ENCODE measurements around the gene NXF1. TPM values are rescaled to one million over a fixed set of nuclear protein-coding genes. Genes with fewer than 3 reads are reported as not detected.

NXF1 gene
- total RNA-seq, 1 experiment from 2014 or later, result 69.0 TPM

- Histone ChIP-seq H2BK120ac (ENCODE audit: low read depth, low read length, poor library complexity, severe bottlenecking) (no peak overlapping the region), H2BK15ac (ENCODE audit: low read depth, low read length) (no peak overlapping the region), H4K5ac (ENCODE audit: insufficient read length, low read depth, low read length) (no peak overlapping the region), H4K91ac (ENCODE audit: insufficient read length, low read depth, low read length) (no peak overlapping the region), H3K18ac (ENCODE audit: insufficient read length, low read depth, low read length) (no peak overlapping the region), H3K14ac (ENCODE audit: insufficient read depth, low read length) (no peak overlapping the region), H3T11ph (ENCODE audit: low read length) (no peak overlapping the region), H3K4me2 (ENCODE audit: insufficient read depth, insufficient read length, low read length) (peak overlapping the region; percentile 98), H3K9ac (ENCODE audit: extremely low read depth, insufficient read length, low read length) (peak overlapping the region; percentile 96), H2BK12ac (ENCODE audit: insufficient read length, low read depth, low read length) (no peak overlapping the region), H3K79me1 (ENCODE audit: insufficient read depth, low read depth, low read length, poor library complexity, severe bottlenecking) (no peaks in the 10 kb centered on the region), H3K9me3 (ENCODE audit: control insufficient read depth, low read depth, low read length) (no peaks in the 10 kb centered on the region), H3K23ac (ENCODE audit: insufficient read length, low read depth, low read length) (no peak overlapping the region), H3K4me1 (ENCODE audit: insufficient read depth, low read length) (no peaks in the 10 kb centered on the region; the same call in 1 of the 2 replicates), H3K27me3 (ENCODE audit: insufficient read depth, low read length) (no peaks in the 10 kb centered on the region), H3K27ac (ENCODE audit: insufficient read length, low read depth, low read length) (peak overlapping the region; percentile 58), H2BK20ac (ENCODE audit: low read depth, low read length, poor library complexity, severe bottlenecking) (no peak overlapping the region), H2AFZ (ENCODE audit: low read length) (no peak overlapping the region), H4K8ac (replicated peaks; ENCODE audit: insufficient read length, low read depth, low read length) (no peak overlapping the region), H4K20me1 (ENCODE audit: control insufficient read depth, insufficient read depth, insufficient read length) (no peaks in the 10 kb centered on the region), H2BK5ac (ENCODE audit: insufficient read length, low read length) (no peak overlapping the region), H3K56ac (ENCODE audit: insufficient read length, low read depth, low read length) (no peak overlapping the region), H3K4ac (ENCODE audit: low read depth, low read length) (no peak overlapping the region), H3K23me2 (ENCODE audit: insufficient read length, low read depth, low read length, poor library complexity, severe bottlenecking) (peaks cover 20% of the 10 kb centered on the region), H2AK5ac (ENCODE audit: insufficient read length, low read length) (no peak overlapping the region), H3K79me2 (ENCODE audit: insufficient read depth, low read length) (peaks cover 50% of the 10 kb centered on the region)
- Mint-ChIP-seq H3K27me3 (ENCODE audit: low read depth) (peaks cover 6% of the 10 kb centered on the region; the same call in 1 of the 2 replicates), H3K27ac (peak overlapping the region; percentile 98 to 100 (median 99); a peak in 6 of 7 replicates), H3K4me1 (peaks cover 36 to 51% of the 10 kb centered on the region in 2 experiments), H3K9me3 (peaks cover 6 to 10% of the 10 kb centered on the region in 2 experiments), H3K4me3 (peak overlapping the region; percentile 99), H3K36me3 (ENCODE audit: insufficient read depth in 1 of 3, low read depth in 3 of 3) (peaks cover 44 to 61% (median 45%) of the 10 kb centered on the region in 3 experiments)
- no peak for DNase-seq
- no peak for TF ChIP-seq CTCF (conservative IDR thresholded peaks at IDR 0.05)
- no CpG with 5 or more reads among the region's 8 CpGs for WGBS (ENCODE audit: extremely low coverage, insufficient read length, low lambda C conversion rate)
These were observed 49.0 kb upstream of the NXF1 start for GRCh38 chr11:62854013-62854824.
